Karpas-422 (cell line): ENCODE measurements around the gene INO80C. TPM values are rescaled to one million over a fixed set of nuclear protein-coding genes. Genes with fewer than 3 reads are reported as not detected.

Source experiments
- DNase-seq: peaks from one replicate; pipeline ENCODE4 v3.0.0-alpha.2; 2015
- H2AFZ ChIP-seq: fragments of 200-600 bp; sonication (generic); 2 replicates; pipeline ENCODE4 v1.6.1; 2014; ENCODE audit warnings: antibody characterized with exemption, low read length, mixed read lengths
- H3K27ac ChIP-seq: fragments of 200-600 bp; sonication (generic); 2 replicates; pipeline ENCODE4 v1.5.1; 2014; ENCODE audit warnings: mild to moderate bottlenecking, low read length, moderate library complexity
- H3K27me3 ChIP-seq: fragments of 200-600 bp; sonication (generic); 2 replicates; pipeline ENCODE4 v1.6.1; 2014; ENCODE audit warnings: low read length, mixed read lengths
- H3K36me3 ChIP-seq: fragments of 200-600 bp; sonication (generic); 2 replicates; pipeline ENCODE4 v1.6.1; 2014; ENCODE audit warnings: low read length, mixed read lengths; ENCODE audit not compliant: insufficient read depth
- H3K4me1 ChIP-seq: fragments of 200-600 bp; sonication (generic); 2 replicates; pipeline ENCODE4 v1.6.1; 2014; ENCODE audit warnings: mild to moderate bottlenecking, low read length, mixed read lengths
- H3K4me2 ChIP-seq: fragments of 200-600 bp; sonication (generic); 2 replicates; pipeline ENCODE4 v1.6.1; 2014; ENCODE audit warnings: low read length, low read depth, mild to moderate bottlenecking; ENCODE audit not compliant: poor library complexity, severe bottlenecking
- H3K4me3 ChIP-seq: fragments of 200-600 bp; sonication (generic); 2 replicates; pipeline ENCODE4 v1.5.1; 2014; ENCODE audit warnings: mild to moderate bottlenecking, antibody characterized with exemption, low read length, mixed read lengths
- H3K79me2 ChIP-seq: fragments of 200-600 bp; sonication (generic); 2 replicates; pipeline ENCODE4 v1.6.1; 2014; ENCODE audit warnings: mild to moderate bottlenecking, low read length, mixed read lengths
- H3K9ac ChIP-seq: fragments of 200-600 bp; sonication (generic); 2 replicates; pipeline ENCODE4 v1.6.0; 2014; ENCODE audit warnings: low read length
- H3K9me2 ChIP-seq: fragments of 200-600 bp; sonication (generic), shearing (Covaris generic); replicated peaks from 2 replicates; pipeline ENCODE4 v1.6.0; 2014; ENCODE audit warnings: mild to moderate bottlenecking, low read length, moderate library complexity; ENCODE audit not compliant: insufficient read depth
- H3K9me3 ChIP-seq: fragments of 300-700, 200-600 bp; sonication (generic); 2 replicates; pipeline ENCODE4 v1.6.1; 2014; ENCODE audit warnings: low read length, mixed read lengths
- H4K20me1 ChIP-seq: fragments of 200-600 bp; sonication (generic); 2 replicates; pipeline ENCODE4 v1.6.1; 2014; ENCODE audit warnings: mild to moderate bottlenecking, antibody characterized with exemption, low read length, low read depth; ENCODE audit not compliant: insufficient read depth
- total RNA-seq: library from RNA; depleted of rRNA; stranded (reverse); fragments of >200 nt; shearing (Covaris generic); gene quantifications from 2 replicates; pipeline ENCODE4 v1.2.3, GENCODE V29; 2014; ENCODE audit warnings: low replicate concordance

Gene INO80C
- total RNA-seq, 1 experiment from 2014 or later: 108 TPM

DNA sequence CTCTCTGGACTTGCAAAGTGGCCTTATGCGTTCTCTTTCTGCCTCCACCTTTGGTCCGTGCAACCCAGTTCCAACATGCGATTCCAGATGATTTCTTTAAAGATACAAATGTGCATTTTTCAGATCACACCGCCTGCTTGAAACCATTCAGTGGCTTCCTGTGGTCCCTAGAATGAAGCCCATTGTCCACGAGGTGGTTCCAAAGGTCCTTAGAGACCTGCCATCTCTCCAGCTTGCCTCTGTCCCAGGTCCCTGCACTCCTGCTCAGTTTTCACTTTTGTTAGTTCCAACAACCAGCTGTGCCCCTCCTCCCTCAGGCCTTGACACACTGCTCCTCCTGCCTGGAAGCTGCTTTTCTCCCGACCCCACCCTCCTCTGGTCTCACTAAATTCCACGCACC, 3.6 kb upstream of the INO80C start:
- Histone ChIP-seq H3K9ac (no peak overlapping the region), H4K20me1 (no peaks in the 10 kb centered on the region), H3K4me3 (no peak overlapping the region), H3K9me2 (no peaks in the 10 kb centered on the region), H3K4me1 (peaks cover 42% of the 10 kb centered on the region), H3K36me3 (no peaks in the 10 kb centered on the region), H3K4me2 (no peak overlapping the region), H3K9me3 (no peaks in the 10 kb centered on the region), H3K27me3 (no peaks in the 10 kb centered on the region), H3K27ac (no peak overlapping the region), H3K79me2 (peaks cover 9% of the 10 kb centered on the region), H2AFZ (no peak overlapping the region)
- no peak for DNase-seq

DNA sequence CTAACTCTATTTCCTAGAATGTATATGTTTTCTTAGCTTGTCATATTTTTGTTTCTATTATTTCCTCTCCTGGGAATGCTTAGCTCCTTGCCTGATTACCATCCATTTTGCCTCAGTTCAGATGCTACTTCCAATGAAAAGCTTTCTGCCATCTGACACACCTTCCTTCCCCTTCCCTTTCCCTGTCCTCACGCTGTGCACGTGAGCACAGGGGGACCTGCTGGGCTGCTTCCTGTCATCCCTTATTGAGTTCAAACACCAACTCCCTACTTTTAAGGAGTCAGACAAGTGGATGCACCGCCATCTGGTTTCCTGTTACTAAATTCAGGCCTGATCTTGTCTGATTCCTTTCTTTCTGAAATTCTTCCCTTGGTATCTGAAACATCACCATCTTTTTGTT, 2.4 kb upstream of the INO80C start:
- Histone ChIP-seq H4K20me1 (no peaks in the 10 kb centered on the region), H3K79me2 (peaks cover 21% of the 10 kb centered on the region), H3K9me3 (no peaks in the 10 kb centered on the region), H3K9ac (no peak overlapping the region), H3K4me2 (no peak overlapping the region), H3K4me1 (peaks cover 54% of the 10 kb centered on the region), H3K27me3 (no peaks in the 10 kb centered on the region), H3K36me3 (no peaks in the 10 kb centered on the region), H3K9me2 (no peaks in the 10 kb centered on the region), H3K4me3 (no peak overlapping the region), H3K27ac (no peak overlapping the region), H2AFZ (no peak overlapping the region)
- no peak for DNase-seq

DNA sequence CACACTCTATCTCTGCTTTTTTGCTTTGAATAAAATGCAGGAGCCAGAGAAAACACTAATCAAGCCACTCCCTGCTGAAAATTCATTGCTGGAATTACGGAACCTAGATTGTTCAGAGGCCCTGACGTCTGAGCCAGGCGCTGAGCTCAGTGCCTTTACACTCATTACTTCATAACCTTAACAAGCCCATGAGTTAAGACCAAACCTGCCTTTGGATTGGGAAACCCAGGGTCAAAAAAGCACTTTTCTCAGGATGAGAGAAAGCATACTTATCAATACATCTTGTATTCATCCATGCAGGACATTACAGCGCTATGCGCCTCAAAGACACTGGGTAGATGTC, 762 bp downstream of the INO80C start:
- Histone ChIP-seq H3K4me2 (peak overlapping the region; percentile 92), H2AFZ (no peak overlapping the region), H3K9me3 (no peaks in the 10 kb centered on the region), H3K27me3 (no peaks in the 10 kb centered on the region), H3K4me3 (peak overlapping the region; percentile 81), H3K27ac (peak overlapping the region; percentile 96), H3K9me2 (no peaks in the 10 kb centered on the region), H3K79me2 (peaks cover 52% of the 10 kb centered on the region), H3K4me1 (peaks cover 63% of the 10 kb centered on the region), H3K9ac (peak overlapping the region; percentile 85), H3K36me3 (no peaks in the 10 kb centered on the region), H4K20me1 (no peaks in the 10 kb centered on the region)
- peak; percentile 53 for DNase-seq

DNA sequence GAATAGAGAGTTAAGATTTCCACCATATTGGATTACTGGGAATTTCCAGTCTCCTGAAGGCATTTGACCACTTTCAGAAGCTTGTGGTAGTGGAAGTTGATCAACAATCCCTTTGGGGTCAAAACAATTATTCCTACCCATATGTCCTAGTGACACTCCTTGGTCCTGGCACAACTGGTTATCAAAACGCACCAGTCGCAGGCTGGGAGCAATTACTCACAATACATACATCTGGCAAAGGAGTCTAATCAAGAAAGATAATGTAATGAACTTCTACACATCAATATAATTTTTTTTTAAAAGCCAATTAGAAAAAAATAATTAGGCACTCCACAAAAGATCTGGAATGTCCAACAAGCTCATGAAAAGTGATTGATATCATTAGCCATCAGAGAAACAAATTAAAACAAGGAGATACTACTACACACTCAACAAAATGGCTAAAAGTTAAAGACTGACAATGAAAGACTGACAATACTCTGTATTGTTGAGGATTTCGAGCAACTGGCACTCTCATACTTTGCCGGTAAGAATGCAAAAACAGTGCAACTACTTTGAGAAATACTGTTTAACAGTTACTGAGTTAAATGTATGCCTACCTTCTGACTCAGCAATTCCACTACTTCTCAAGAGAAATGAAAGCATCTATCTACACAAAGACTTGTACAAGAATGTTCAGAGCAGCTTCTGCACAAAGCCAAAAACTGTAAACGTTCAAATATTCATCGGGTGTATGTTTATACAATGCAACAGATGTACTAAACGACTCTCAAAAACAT, 2.0 kb downstream of the INO80C start:
- Histone ChIP-seq H3K27me3 (no peaks in the 10 kb centered on the region), H3K9ac (peak overlapping the region; percentile 85), H2AFZ (no peak overlapping the region), H3K27ac (peak overlapping the region; percentile 96), H3K36me3 (no peaks in the 10 kb centered on the region), H3K4me2 (peak overlapping the region; percentile 92), H4K20me1 (no peaks in the 10 kb centered on the region), H3K9me3 (no peaks in the 10 kb centered on the region), H3K79me2 (peaks cover 65% of the 10 kb centered on the region), H3K4me1 (peaks cover 72% of the 10 kb centered on the region), H3K4me3 (peak overlapping the region; percentile 81), H3K9me2 (no peaks in the 10 kb centered on the region)
- no peak for DNase-seq

DNA sequence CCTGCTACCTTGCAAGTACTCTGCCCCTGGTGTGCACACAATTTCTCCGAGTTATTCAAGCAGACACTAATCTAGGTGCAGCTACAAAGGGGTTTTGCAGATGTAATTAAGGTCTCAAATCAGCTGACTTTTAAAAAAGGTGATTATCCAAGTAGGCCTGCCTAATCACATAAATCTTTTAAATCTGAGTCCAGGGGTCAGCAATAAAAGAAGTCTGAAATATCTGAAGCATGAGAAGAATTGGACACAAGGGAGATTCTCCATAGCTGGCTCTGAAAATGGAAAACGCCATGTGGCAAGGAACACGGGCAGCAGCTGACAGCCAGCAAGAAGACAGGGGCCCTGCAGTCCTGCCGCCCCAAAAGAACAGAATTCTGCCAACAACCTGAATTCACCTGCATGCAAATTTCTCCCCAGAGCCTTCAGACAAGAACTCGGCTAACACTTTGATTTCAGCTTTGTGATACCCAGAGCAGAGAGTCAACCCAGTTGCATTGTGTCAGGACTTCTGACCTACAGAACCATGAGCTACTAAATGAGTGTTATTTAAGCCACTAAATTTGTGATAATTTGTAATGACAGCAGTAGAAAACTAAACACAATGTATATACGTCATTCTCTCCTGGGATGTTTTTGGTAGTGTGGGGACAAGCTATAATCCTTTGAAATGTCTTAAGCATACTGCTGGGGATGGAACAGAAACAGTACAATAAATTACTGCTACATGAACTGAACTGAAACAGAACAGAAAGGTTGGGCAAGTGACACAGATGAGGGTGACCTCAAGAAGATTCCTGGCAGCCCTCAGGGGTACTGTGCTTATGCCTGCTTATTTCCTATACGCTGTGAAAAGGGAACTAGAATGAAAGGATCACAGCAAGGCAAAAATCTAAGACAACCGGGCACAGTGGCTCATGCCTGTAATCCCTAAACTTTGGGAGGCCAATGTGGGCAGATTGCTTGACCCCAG, 3.2 kb downstream of the INO80C start:
- H3K27ac ChIP-seq: peak overlapping the region; percentile 96
- H2AFZ ChIP-seq: no peak overlapping the region
- no peaks in the 10 kb centered on the region for H3K36me3 ChIP-seq
- peak overlapping the region; percentile 81 for H3K4me3 ChIP-seq
- no peaks in the 10 kb centered on the region for H3K27me3 ChIP-seq
- no peaks in the 10 kb centered on the region for H3K9me2 ChIP-seq
- DNase-seq: peak; percentile 76
- no peaks in the 10 kb centered on the region for H4K20me1 ChIP-seq
- H3K4me1 ChIP-seq: peaks cover 84% of the 10 kb centered on the region
- H3K9ac ChIP-seq: peak overlapping the region; percentile 85
- H3K79me2 ChIP-seq: peaks cover 77% of the 10 kb centered on the region
- peak overlapping the region; percentile 92 for H3K4me2 ChIP-seq
- H3K9me3 ChIP-seq: no peaks in the 10 kb centered on the region

DNA sequence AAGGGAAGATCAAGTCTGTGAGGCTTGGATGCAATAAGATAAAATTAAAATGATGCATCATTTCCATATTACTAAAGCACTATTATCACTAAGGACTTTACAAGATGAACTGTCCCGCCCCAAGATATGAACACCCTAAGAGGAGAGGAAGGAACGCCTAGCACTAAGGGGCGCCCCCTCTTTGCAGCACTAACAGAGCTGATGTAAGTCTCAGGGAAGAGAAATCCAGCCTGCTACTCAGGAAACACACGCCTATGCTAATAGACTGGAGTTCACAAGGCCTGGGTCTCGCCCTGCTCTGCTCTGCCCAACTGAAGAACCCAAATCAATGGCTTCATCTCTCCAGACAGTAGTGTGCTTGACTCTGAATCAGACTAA, 6.1 kb downstream of the INO80C start:
- Histone ChIP-seq H3K4me2 (peak overlapping the region; percentile 92), H3K4me3 (peak overlapping the region; percentile 81), H3K36me3 (peaks cover 5% of the 10 kb centered on the region; the same call in 1 of the 2 replicates), H4K20me1 (no peaks in the 10 kb centered on the region), H3K9me2 (no peaks in the 10 kb centered on the region), H3K79me2 (peaks cover 91% of the 10 kb centered on the region), H2AFZ (no peak overlapping the region), H3K27me3 (no peaks in the 10 kb centered on the region), H3K9me3 (no peaks in the 10 kb centered on the region), H3K27ac (peak overlapping the region; percentile 96), H3K9ac (peak overlapping the region; percentile 85), H3K4me1 (peaks cover 100% of the 10 kb centered on the region)
- DNase-seq: peak; percentile 88

DNA sequence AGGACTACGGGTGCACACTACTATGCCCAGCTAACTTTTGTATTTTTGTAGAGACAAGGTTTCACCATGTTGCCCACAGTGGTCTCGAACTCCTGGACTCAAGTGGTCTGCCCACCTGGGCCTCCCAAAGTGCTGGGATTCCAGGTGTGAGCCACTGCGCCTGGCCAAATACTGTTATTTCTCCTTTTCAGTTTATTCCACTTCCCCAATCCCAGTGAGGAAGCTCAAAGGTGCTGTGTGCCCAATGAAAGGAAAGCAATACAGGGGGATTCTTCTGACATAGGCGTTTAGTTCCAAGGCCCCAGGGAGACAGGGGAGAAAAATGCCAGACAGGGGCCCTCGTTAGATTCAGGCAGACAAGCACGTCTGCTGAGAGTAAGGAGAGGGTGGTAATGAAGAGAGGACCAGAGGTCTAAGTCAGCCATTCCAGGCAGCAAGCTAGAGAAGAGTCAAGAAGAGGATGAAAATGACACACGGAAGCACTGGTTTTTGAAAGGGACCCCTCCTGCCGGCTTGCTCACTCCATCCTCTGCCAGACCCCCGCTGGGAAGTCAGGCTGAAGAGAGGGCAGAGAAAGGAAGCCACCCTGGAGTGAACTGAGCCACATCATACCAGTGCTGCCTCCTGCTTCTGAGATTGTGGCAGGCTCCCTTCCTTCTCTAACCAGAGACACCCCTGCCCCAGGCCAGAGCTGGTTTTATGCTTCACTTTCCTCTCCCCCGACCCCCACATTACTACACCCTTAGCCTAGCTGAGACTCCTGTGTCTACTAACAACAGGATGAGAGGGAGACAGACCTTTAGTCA, 6.7 kb downstream of the INO80C start:
- no peak overlapping the region for H2AFZ ChIP-seq
- peak overlapping the region; percentile 92 for H3K4me2 ChIP-seq
- H3K79me2 ChIP-seq: peaks cover 90% of the 10 kb centered on the region

More for the DNA sequence above, 6.7 kb downstream of the INO80C start:
- peak overlapping the region; percentile 96 for H3K27ac ChIP-seq
- no peaks in the 10 kb centered on the region for H4K20me1 ChIP-seq
- peak; percentile 67 for DNase-seq
- H3K36me3 ChIP-seq: peaks cover 9% of the 10 kb centered on the region
- H3K9ac ChIP-seq: peak overlapping the region; percentile 85
- H3K4me1 ChIP-seq: peaks cover 99% of the 10 kb centered on the region
- no peaks in the 10 kb centered on the region for H3K27me3 ChIP-seq
- no peaks in the 10 kb centered on the region for H3K9me3 ChIP-seq
- no peaks in the 10 kb centered on the region for H3K9me2 ChIP-seq
- H3K4me3 ChIP-seq: peak overlapping the region; percentile 81; the same call in 1 of the 2 replicates
